ENCODE results near the gene KCTD21.
"Not testable (repeated sequence)": the region's sequence is repeated elsewhere in the genome, so short reads cannot be mapped to it uniquely, and the experiment has no call there.

Gene KCTD21

DNA sequence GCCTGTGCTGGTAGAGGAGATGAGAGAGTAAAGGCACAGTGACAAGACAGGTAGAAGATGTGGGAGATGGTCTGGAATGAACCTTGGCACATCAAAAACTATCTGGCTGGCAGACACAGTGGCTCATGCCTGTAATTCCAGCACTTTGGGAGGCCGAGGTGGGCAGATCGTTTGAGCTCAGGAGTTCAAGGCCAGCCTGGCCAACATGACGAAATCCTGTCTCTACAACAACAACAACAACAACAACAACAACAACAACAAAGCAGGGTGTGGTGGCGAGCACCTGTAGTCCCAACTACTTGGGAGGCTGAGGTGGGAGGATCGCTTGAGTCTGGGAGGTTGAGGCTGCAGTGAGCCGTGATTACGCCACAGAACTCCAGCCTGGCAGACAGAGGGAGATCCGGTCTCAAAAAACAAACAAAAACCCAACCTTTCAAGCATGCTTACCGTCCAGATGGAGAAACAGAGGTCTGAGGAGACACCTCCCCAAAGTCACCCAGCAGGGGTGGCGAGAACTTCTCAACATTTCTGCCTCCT lies 11.8 kb downstream of the KCTD21 start:
- no peak for TF ChIP-seq TCF4 (CRISPR knock-in tag; IDR thresholded peaks at IDR 0.05; ENCODE audit: borderline replicate concordance)
- TF ChIP-seq SNAI2 (CRISPR knock-in tag; IDR thresholded peaks at IDR 0.05) = no peak
- TF ChIP-seq, protein P1, sequence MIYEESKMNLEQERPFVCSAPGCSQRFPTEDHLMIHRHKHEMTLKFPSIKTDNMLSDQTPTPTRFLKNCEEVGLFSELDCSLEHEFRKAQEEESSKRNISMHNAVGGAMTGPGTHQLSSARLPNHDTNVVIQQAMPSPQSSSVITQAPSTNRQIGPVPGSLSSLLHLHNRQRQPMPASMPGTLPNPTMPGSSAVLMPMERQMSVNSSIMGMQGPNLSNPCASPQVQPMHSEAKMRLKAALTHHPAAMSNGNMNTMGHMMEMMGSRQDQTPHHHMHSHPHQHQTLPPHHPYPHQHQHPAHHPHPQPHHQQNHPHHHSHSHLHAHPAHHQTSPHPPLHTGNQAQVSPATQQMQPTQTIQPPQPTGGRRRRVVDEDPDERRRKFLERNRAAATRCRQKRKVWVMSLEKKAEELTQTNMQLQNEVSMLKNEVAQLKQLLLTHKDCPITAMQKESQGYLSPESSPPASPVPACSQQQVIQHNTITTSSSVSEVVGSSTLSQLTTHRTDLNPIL (CRISPR knock-in tag; IDR thresholded peaks at IDR 0.05; ENCODE audit: low read depth) = no peak
- no peak for TF ChIP-seq ESRRG (CRISPR knock-in tag; IDR thresholded peaks at IDR 0.05)
- TF ChIP-seq, protein P2, sequence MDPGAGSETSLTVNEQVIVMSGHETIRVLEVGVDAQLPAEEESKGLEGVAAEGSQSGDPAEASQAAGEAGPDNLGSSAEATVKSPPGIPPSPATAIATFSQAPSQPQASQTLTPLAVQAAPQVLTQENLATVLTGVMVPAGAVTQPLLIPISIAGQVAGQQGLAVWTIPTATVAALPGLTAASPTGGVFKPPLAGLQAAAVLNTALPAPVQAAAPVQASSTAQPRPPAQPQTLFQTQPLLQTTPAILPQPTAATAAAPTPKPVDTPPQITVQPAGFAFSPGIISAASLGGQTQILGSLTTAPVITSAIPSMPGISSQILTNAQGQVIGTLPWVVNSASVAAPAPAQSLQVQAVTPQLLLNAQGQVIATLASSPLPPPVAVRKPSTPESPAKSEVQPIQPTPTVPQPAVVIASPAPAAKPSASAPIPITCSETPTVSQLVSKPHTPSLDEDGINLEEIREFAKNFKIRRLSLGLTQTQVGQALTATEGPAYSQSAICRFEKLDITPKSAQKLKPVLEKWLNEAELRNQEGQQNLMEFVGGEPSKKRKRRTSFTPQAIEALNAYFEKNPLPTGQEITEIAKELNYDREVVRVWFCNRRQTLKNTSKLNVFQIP (CRISPR knock-in tag; IDR thresholded peaks at IDR 0.05; ENCODE audit: borderline replicate concordance, low read depth) = no peak
- TF ChIP-seq, protein P3, sequence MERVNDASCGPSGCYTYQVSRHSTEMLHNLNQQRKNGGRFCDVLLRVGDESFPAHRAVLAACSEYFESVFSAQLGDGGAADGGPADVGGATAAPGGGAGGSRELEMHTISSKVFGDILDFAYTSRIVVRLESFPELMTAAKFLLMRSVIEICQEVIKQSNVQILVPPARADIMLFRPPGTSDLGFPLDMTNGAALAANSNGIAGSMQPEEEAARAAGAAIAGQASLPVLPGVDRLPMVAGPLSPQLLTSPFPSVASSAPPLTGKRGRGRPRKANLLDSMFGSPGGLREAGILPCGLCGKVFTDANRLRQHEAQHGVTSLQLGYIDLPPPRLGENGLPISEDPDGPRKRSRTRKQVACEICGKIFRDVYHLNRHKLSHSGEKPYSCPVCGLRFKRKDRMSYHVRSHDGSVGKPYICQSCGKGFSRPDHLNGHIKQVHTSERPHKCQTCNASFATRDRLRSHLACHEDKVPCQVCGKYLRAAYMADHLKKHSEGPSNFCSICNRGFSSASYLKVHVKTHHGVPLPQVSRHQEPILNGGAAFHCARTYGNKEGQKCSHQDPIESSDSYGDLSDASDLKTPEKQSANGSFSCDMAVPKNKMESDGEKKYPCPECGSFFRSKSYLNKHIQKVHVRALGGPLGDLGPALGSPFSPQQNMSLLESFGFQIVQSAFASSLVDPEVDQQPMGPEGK (CRISPR knock-in tag; IDR thresholded peaks at IDR 0.05; ENCODE audit: borderline replicate concordance) = no peak
- no peak for TF ChIP-seq ZNF8 (CRISPR knock-in tag; IDR thresholded peaks at IDR 0.05)
- TF ChIP-seq ZNF70 (CRISPR knock-in tag; IDR thresholded peaks at IDR 0.05) = no peak
- TF ChIP-seq CSDC2 (CRISPR knock-in tag; IDR thresholded peaks at IDR 0.05) = no peak
- no peak for TF ChIP-seq GLIS3 (CRISPR knock-in tag; IDR thresholded peaks at IDR 0.05)
- TF ChIP-seq, protein P4, sequence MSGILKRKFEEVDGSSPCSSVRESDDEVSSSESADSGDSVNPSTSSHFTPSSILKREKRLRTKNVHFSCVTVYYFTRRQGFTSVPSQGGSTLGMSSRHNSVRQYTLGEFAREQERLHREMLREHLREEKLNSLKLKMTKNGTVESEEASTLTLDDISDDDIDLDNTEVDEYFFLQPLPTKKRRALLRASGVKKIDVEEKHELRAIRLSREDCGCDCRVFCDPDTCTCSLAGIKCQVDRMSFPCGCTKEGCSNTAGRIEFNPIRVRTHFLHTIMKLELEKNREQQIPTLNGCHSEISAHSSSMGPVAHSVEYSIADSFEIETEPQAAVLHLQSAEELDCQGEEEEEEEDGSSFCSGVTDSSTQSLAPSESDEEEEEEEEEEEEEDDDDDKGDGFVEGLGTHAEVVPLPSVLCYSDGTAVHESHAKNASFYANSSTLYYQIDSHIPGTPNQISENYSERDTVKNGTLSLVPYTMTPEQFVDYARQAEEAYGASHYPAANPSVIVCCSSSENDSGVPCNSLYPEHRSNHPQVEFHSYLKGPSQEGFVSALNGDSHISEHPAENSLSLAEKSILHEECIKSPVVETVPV (CRISPR knock-in tag; IDR thresholded peaks at IDR 0.05) = no peak
- no peak for TF ChIP-seq PPARA (CRISPR knock-in tag; IDR thresholded peaks at IDR 0.05; ENCODE audit: borderline replicate concordance)
- TF ChIP-seq OSR1 (CRISPR knock-in tag; IDR thresholded peaks at IDR 0.05) = no peak
- no peak for TF ChIP-seq RARB (CRISPR knock-in tag; IDR thresholded peaks at IDR 0.05)
- no peak for TF ChIP-seq ARNTL (CRISPR knock-in tag; IDR thresholded peaks at IDR 0.05; ENCODE audit: borderline replicate concordance, low read depth)
- TF ChIP-seq, protein P5, sequence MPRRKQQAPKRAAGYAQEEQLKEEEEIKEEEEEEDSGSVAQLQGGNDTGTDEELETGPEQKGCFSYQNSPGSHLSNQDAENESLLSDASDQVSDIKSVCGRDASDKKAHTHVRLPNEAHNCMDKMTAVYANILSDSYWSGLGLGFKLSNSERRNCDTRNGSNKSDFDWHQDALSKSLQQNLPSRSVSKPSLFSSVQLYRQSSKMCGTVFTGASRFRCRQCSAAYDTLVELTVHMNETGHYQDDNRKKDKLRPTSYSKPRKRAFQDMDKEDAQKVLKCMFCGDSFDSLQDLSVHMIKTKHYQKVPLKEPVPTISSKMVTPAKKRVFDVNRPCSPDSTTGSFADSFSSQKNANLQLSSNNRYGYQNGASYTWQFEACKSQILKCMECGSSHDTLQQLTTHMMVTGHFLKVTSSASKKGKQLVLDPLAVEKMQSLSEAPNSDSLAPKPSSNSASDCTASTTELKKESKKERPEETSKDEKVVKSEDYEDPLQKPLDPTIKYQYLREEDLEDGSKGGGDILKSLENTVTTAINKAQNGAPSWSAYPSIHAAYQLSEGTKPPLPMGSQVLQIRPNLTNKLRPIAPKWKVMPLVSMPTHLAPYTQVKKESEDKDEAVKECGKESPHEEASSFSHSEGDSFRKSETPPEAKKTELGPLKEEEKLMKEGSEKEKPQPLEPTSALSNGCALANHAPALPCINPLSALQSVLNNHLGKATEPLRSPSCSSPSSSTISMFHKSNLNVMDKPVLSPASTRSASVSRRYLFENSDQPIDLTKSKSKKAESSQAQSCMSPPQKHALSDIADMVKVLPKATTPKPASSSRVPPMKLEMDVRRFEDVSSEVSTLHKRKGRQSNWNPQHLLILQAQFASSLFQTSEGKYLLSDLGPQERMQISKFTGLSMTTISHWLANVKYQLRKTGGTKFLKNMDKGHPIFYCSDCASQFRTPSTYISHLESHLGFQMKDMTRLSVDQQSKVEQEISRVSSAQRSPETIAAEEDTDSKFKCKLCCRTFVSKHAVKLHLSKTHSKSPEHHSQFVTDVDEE (CRISPR knock-in tag; IDR thresholded peaks at IDR 0.05) = no peak
- no peak for TF ChIP-seq ZFP30 (CRISPR knock-in tag; IDR thresholded peaks at IDR 0.05)
- no peak for TF ChIP-seq ZC3H10 (CRISPR knock-in tag; IDR thresholded peaks at IDR 0.05)
- no peak for ATAC-seq

DNA sequence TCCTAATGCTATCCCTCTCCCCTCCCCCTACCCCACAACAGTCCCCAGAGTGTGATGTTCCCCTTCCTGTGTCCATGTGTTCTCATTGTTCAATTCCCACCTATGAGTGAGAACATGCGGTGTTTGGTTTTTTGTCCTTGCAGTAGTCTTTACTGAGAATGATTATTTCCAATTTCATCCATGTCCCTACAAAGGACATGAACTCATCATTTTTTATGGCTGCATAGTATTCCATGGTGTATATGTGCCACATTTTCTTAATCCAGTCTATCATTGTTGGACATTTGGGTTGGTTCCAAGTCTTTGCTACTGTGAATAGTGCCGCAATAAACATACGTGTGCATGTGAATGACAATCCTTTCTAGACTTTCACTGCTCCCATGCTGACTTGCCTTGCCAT lies 12.6 kb downstream of the KCTD21 start:
- not testable (repeated sequence) for ATAC-seq

DNA sequence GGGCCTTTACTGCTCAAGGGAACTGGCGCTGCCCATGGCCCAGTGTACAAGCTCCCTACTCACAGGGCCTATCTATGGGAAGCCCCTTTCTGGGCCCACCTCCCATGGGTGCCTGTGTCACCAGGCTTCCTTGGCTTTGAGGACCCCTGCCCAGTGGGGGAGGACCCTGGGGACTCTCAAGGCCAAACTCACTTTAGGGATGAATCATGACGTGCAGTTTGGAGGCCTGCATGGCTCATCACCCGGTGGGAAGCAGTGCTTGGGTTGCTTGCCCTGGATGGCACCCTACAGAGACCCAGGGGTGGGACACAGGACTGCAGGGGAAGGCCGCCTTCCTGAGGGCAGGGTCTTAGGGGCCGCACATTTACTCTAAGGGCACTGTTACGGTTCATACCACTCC lies 16.5 kb downstream of the KCTD21 start:
- ATAC-seq = no peak
- no peak for TF ChIP-seq ISL1 (CRISPR knock-in tag; IDR thresholded peaks at IDR 0.05)

DNA sequence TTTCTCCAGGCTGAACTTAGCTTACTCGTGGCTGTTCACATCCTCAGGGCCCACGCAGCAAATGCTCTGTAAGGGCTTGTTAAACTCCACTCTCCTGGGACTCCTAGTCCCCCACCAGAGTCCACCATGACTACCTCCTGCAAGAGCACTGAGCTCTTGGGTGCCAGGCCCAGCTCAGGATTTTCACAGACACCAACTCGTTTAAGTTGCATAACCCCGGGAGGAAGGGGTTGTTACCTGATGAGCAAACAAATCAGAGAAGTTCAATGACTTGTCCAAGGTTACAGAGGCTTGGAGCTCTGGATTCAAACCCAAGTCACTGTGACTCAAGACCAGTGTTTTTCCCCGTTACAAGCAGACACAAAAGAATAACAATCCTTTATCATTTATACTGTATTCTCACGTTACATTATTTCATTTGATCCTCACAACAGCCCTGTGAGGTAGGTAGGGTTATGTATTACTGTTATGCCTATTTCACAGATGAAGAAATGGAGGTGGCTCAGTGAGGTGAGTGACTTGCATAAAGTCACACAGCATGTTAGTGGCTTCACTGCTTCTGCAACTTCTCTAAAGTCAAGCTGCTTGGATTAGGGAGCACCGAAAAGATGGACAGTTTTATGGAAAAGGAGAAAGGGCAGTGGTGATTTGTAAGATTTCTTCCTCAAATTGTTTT lies 17.4 kb downstream of the KCTD21 start:
- ATAC-seq = no peak
- TF ChIP-seq PPARA (CRISPR knock-in tag; IDR thresholded peaks at IDR 0.05; ENCODE audit: borderline replicate concordance) (no peak), ZFP3 (CRISPR knock-in tag; IDR thresholded peaks at IDR 0.05) (no peak)
- TF ChIP-seq, protein P1 (CRISPR knock-in tag; IDR thresholded peaks at IDR 0.05; ENCODE audit: low read depth) = no peak
- TF ChIP-seq, protein P5 (CRISPR knock-in tag; IDR thresholded peaks at IDR 0.05) = no peak

All from SK-N-SH treated with all-trans-retinoic acid at 6 μM for 48 hours (cell line).